ENCODE results near the gene TGFBR2. TPM values are rescaled to one million over a fixed set of nuclear protein-coding genes. Genes with fewer than 3 reads are reported as not detected.

TGFBR2 gene
- polyA plus RNA-seq, 1 donor (not counting 4 experiments of a cell fraction or from before 2014, with no cell fraction given): 303 TPM

GRCh38 chr3:30629746-30630145 is 23.3 kb downstream of the TGFBR2 start:
- FAIRE-seq (no peak), DNase-seq (ENCODE audit: low read depth, low spot score) (no peak)
- H3K36me3 ChIP-seq (ENCODE audit: control insufficient read depth in 2 of 2, extremely low read depth in 1 of 2, insufficient read depth in 2 of 2, low read length in 2 of 2): peaks cover 17 to 19% of the 10 kb centered on the region in 2 experiments
- peaks cover 92% of the 10 kb centered on the region for H3K79me2 ChIP-seq (ENCODE audit: control insufficient read depth, insufficient read depth, low read length)
- peak overlapping the region; percentile 63 for H3K27ac ChIP-seq (ENCODE audit: control insufficient read depth, insufficient read depth, low read length)
- no peaks in the 10 kb centered on the region for H3K27me3 ChIP-seq (ENCODE audit: control insufficient read depth, extremely low read depth, insufficient read depth, low read length)
- no peaks in the 10 kb centered on the region for H3K9me3 ChIP-seq (ENCODE audit: control insufficient read depth, low read depth, low read length)
- no peak overlapping the region for H2AFZ ChIP-seq (ENCODE audit: control insufficient read depth, low read length)
- no peak overlapping the region for H3K4me2 ChIP-seq (ENCODE audit: control insufficient read depth, extremely low read depth, insufficient read depth, low read depth, low read length)
- H4K20me1 ChIP-seq (ENCODE audit: control insufficient read depth, extremely low read depth, insufficient read depth, low read length): peaks cover 6% of the 10 kb centered on the region
- TF ChIP-seq EZH2 (IDR thresholded peaks at IDR 0.05; ENCODE audit: low read length) (no peak), CTCF (optimal IDR thresholded peaks at IDR 0.05 in 1 of 3, IDR thresholded peaks at IDR 0.05 in 1 of 3, conservative IDR thresholded peaks at IDR 0.05 in 1 of 3; ENCODE audit: extremely low read depth in 1 of 3, insufficient read depth in 2 of 3, low read length in 3 of 3) (no peak)
- dilution Hi-C loops (cut with MboI; ENCODE audit: extremely low pct_ligation_motif_present, low sequenced_read_pairs): no loop called here
- peaks cover 66% of the 10 kb centered on the region for H3K4me1 ChIP-seq (ENCODE audit: control insufficient read depth, extremely low read depth, insufficient read depth, low read length)
- H3K9me1 ChIP-seq (ENCODE audit: control insufficient read depth, extremely low read depth, insufficient read depth, low read length): no peaks in the 10 kb centered on the region
- no peak overlapping the region for H3K9ac ChIP-seq (ENCODE audit: control insufficient read depth, extremely low read depth, insufficient read depth, low read length)
- no peak overlapping the region for H3K4me3 ChIP-seq (ENCODE audit: control insufficient read depth in 2 of 3, extremely low read depth in 1 of 3, insufficient read depth in 2 of 3, low read depth in 1 of 3, low read length in 3 of 3)

- Histone ChIP-seq H2AFZ (ENCODE audit: control insufficient read depth, low read length) (no peak overlapping the region), H3K36me3 (ENCODE audit: control insufficient read depth in 2 of 2, extremely low read depth in 1 of 2, insufficient read depth in 2 of 2, low read length in 2 of 2) (peaks cover 17 to 21% of the 10 kb centered on the region in 2 experiments), H3K79me2 (ENCODE audit: control insufficient read depth, insufficient read depth, low read length) (peaks cover 95% of the 10 kb centered on the region), H4K20me1 (ENCODE audit: control insufficient read depth, extremely low read depth, insufficient read depth, low read length) (peaks cover 6% of the 10 kb centered on the region), H3K27ac (ENCODE audit: control insufficient read depth, insufficient read depth, low read length) (peak overlapping the region; percentile 58), H3K9me3 (ENCODE audit: control insufficient read depth, low read depth, low read length) (no peaks in the 10 kb centered on the region), H3K4me2 (ENCODE audit: control insufficient read depth, extremely low read depth, insufficient read depth, low read depth, low read length) (no peak overlapping the region), H3K9ac (ENCODE audit: control insufficient read depth, extremely low read depth, insufficient read depth, low read length) (no peak overlapping the region), H3K4me3 (ENCODE audit: control insufficient read depth in 2 of 3, extremely low read depth in 1 of 3, insufficient read depth in 2 of 3, low read depth in 1 of 3, low read length in 3 of 3) (no peak overlapping the region), H3K9me1 (ENCODE audit: control insufficient read depth, extremely low read depth, insufficient read depth, low read length) (no peaks in the 10 kb centered on the region), H3K4me1 (ENCODE audit: control insufficient read depth, extremely low read depth, insufficient read depth, low read length) (peaks cover 59% of the 10 kb centered on the region), H3K27me3 (ENCODE audit: control insufficient read depth, extremely low read depth, insufficient read depth, low read length) (no peaks in the 10 kb centered on the region)
- dilution Hi-C loops (cut with MboI; ENCODE audit: extremely low pct_ligation_motif_present, low sequenced_read_pairs): no loop called here
- FAIRE-seq (no peak), DNase-seq (ENCODE audit: low read depth, low spot score) (no peak)
- TF ChIP-seq CTCF (optimal IDR thresholded peaks at IDR 0.05 in 1 of 3, IDR thresholded peaks at IDR 0.05 in 1 of 3, conservative IDR thresholded peaks at IDR 0.05 in 1 of 3; ENCODE audit: extremely low read depth in 1 of 3, insufficient read depth in 2 of 3, low read length in 3 of 3) (no peak), EZH2 (IDR thresholded peaks at IDR 0.05; ENCODE audit: low read length) (no peak)
Observed at GRCh38 chr3:30630238-30631030, 24.0 kb downstream of the TGFBR2 start.

Data from keratinocyte (primary cell).